Body of pancreas (tissue), 4 donors: Measurements from ENCODE around the gene TSTD2. TPM values are rescaled to one million over a fixed set of nuclear protein-coding genes. Genes with fewer than 3 reads are reported as not detected.

Source experiments
- ATAC-seq: fragments of 150-250 bp; one replicate; pipeline ENCODE4 v1.9.1; 2016
- DNase-seq, 4 donors: peaks; one replicate each; pipeline ENCODE4 v3.0.0-alpha.2; 2019
- H3K27ac ChIP-seq, 4 donors: fragments of 200-600 bp; sonication (generic); 1 replicate in 3 of 4; 2 replicates in 1 of 4; pipeline versions ENCODE4 v1.5.1 to v1.6.1; 2016 to 2019; ENCODE audit warnings: mild to moderate bottlenecking in 1 of 4, mixed read lengths in 1 of 4, moderate library complexity in 1 of 4
- H3K27me3 ChIP-seq, 2 donors: fragments of 200-600 bp; sonication (generic); one replicate each; pipeline ENCODE4 v1.6.0; 2016; ENCODE audit warnings: mild to moderate bottlenecking in 1 of 2
- H3K36me3 ChIP-seq, 2 donors: fragments of 200-600 bp; sonication (generic); replicated peaks in 1 of 2; 2 replicates each; pipeline ENCODE4 v1.5.1; 2016; ENCODE audit warnings: low read depth in 2 of 2; ENCODE audit not compliant: insufficient read depth in 1 of 2
- H3K4me1 ChIP-seq: fragments of 200-600 bp; sonication (generic); one replicate; pipeline ENCODE4 v1.6.0; 2016
- H3K4me3 ChIP-seq, 2 donors: fragments of 200-600 bp; sonication (generic); 1 replicate in 1 of 2; 2 replicates in 1 of 2; pipeline ENCODE4 v1.5.1; 2016 to 2019
- H3K9me3 ChIP-seq, 3 donors: fragments of 200-600 bp; sonication (generic); 1 replicate in 2 of 3; 2 replicates in 1 of 3; pipeline ENCODE4 v1.5.1; 2016
- POLR2A ChIP-seq, 3 donors: fragments of 450-650 bp; IDR thresholded peaks; one replicate each; pipeline ENCODE4 v1.6.1; 2016; ENCODE audit warnings: antibody characterized with exemption in 3 of 3, mild to moderate bottlenecking in 2 of 3
- WGBS, 2 donors: methylation state at CpG; one replicate each; pipeline ENCODE4 v1.1.5; 2017; 5-methylcytosine and 5-hydroxymethylcytosine counted together
- intact Hi-C: fragments of 100-400 bp; cut with DNase I; formaldehyde crosslinking; loops from one replicate; pipeline ENCODE4 v1.15.1; 2023
- total RNA-seq, 2 donors: library from RNA; depleted of rRNA; stranded (reverse); fragments of >200 nt; gene quantifications; one replicate each; pipeline ENCODE4 v1.1.0, GENCODE V29; 2016
- TF ChIP-seq, protein P1 (sequence below), 7 experiments: fragments of 450-650 bp in 4 of 7; fragments of 200-600 bp in 3 of 7; sonication (generic) in 3 of 7; IDR thresholded peaks; one replicate each; pipeline ENCODE4 v1.5.1; 2016 to 2019; ENCODE audit warnings: antibody characterized with exemption in 7 of 7

TSTD2 gene
- total RNA-seq, 2 donors from 2014 or later: 10.9 to 16.6 TPM

DNA sequence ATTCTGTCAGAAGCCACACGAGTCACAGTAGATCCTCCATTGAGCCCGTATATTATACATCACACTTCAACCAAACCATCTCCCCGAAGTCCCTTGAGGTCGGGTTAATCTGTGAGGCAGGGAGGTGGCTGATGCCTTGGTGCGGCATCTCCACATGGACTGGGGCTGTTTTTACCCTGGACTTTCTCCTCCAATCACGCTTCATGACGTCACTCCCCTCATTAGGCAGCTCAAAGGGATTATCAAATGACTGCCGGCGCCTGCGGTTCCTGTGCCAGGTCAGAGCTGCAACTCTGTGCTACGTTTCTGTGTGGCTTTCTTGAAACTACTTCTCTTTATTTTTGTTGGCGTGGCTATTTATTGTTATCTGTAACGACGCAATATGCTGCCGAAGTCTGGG is 78.0 kb downstream of the TSTD2 start:
- Histone ChIP-seq H3K27me3 (no peaks in the 10 kb centered on the region), H3K27ac (no peak overlapping the region)
- WGBS, 2 donors: 79 to 81% methylated on average over 15 of the region's 15 CpGs

DNA sequence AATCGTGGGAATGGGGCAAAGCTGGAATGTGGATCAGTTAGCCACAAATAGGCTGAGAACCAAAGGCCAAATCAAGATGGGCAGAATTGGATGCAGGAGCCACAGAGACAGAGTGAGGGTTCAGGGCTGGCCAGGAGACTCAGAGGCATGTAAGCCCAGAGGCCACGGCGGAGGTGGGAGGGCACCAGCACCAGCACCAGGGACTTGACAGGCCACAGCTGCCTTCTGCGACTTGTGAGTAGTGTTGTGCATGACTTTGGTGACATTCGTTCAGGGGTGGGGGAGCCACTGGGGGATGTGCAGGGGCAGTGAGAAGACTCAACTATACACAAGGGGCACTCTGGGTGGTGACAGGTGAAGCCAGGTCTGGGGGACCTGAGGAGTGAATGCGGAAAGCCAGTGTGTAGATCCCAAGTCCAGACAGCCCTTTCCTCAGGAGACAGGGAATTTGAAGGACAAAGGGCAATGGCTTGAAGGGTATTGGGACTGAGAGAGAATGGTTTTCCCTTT is 78.5 kb downstream of the TSTD2 start:
- Histone ChIP-seq H3K36me3 (no peaks in the 10 kb centered on the region), H3K27me3 (no peaks in the 10 kb centered on the region), H3K9me3 (no peaks in the 10 kb centered on the region), H3K4me1 (peaks cover 28% of the 10 kb centered on the region), H3K4me3 (no peak overlapping the region), H3K27ac (no peak overlapping the region)
- no peak for TF ChIP-seq POLR2A (IDR thresholded peaks at IDR 0.05)
- TF ChIP-seq, protein P1, sequence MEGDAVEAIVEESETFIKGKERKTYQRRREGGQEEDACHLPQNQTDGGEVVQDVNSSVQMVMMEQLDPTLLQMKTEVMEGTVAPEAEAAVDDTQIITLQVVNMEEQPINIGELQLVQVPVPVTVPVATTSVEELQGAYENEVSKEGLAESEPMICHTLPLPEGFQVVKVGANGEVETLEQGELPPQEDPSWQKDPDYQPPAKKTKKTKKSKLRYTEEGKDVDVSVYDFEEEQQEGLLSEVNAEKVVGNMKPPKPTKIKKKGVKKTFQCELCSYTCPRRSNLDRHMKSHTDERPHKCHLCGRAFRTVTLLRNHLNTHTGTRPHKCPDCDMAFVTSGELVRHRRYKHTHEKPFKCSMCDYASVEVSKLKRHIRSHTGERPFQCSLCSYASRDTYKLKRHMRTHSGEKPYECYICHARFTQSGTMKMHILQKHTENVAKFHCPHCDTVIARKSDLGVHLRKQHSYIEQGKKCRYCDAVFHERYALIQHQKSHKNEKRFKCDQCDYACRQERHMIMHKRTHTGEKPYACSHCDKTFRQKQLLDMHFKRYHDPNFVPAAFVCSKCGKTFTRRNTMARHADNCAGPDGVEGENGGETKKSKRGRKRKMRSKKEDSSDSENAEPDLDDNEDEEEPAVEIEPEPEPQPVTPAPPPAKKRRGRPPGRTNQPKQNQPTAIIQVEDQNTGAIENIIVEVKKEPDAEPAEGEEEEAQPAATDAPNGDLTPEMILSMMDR (IDR thresholded peaks at IDR 0.05): no peak
- intact Hi-C loops: no loop called here
- DNase-seq: no peak
- ATAC-seq: no peak
- 89 to 96% methylated on average over 6 of the region's 6 CpGs for WGBS, 2 donors

More for the DNA sequence above, 78.0 kb downstream of the TSTD2 start:
- TF ChIP-seq POLR2A (IDR thresholded peaks at IDR 0.05): no peak
- TF ChIP-seq, protein P1 (IDR thresholded peaks at IDR 0.05): no peak
- Histone ChIP-seq H3K4me1 (peaks cover 28% of the 10 kb centered on the region), H3K4me3 (no peak overlapping the region), H3K36me3 (no peaks in the 10 kb centered on the region), H3K9me3 (no peaks in the 10 kb centered on the region)
- DNase-seq (no peak), ATAC-seq (no peak)
- intact Hi-C loops: no loop called here

DNA sequence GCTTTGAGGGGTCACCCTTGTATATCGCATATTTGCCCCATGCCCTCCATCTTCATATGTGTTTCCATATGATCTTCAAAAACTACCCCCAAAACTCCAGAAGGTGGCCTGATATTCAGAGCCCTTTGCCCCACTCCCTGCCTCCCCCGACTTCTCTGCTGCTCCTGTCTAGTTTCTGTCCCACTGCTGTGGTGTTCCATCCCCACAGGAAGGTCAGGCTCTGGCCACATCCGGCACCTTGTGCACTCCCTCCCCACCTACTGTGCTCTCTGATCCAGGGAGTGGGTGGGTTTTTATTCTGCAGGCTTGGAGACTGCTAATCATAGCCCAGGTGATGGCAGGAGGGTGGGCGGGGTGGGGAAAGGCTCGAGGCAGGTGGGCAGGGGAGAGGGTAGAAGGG is 79.3 kb downstream of the TSTD2 start:
- Histone ChIP-seq H3K36me3 (no peaks in the 10 kb centered on the region), H3K27me3 (no peaks in the 10 kb centered on the region), H3K4me1 (peaks cover 28% of the 10 kb centered on the region), H3K9me3 (no peaks in the 10 kb centered on the region), H3K4me3 (no peak overlapping the region), H3K27ac (no peak overlapping the region)
- WGBS, 2 donors: 83 to 89% methylated on average over 5 of the region's 5 CpGs
- no peak for DNase-seq
- intact Hi-C loops: no loop called here
- ATAC-seq: no peak
- TF ChIP-seq POLR2A (IDR thresholded peaks at IDR 0.05): no peak
- TF ChIP-seq, protein P1 (IDR thresholded peaks at IDR 0.05): no peak

DNA sequence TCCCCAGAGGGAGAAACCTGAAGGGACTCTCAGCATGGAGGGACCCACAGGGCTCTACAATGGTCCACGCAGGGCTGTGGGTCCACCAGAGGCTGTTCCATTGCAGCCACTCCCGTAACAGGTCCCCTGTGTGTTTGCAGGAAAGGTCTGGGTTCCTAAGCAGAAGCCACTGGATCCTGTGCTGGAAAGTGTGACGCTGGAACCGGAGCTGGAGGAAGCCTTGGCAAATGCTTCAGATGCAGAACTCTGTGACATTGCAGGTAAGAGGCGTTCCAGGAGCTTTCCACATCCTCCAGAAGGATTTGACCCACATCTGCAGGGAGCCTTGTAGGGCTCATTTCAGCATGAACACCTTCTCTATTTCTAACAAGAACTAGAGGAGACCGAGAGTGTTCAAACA is 80.0 kb downstream of the TSTD2 start:
- TF ChIP-seq, protein P1 (IDR thresholded peaks at IDR 0.05): no peak
- no peak for TF ChIP-seq POLR2A (IDR thresholded peaks at IDR 0.05)
- H3K27me3 ChIP-seq: no peaks in the 10 kb centered on the region
- H3K4me1 ChIP-seq: peaks cover 22% of the 10 kb centered on the region
- no peaks in the 10 kb centered on the region for H3K36me3 ChIP-seq
- intact Hi-C loops: no loop called here
- H3K4me3 ChIP-seq: no peak overlapping the region
- 88 to 89% methylated on average over 6 of the region's 6 CpGs for WGBS, 2 donors
- no peak for DNase-seq
- H3K27ac ChIP-seq: no peak overlapping the region
- no peak for ATAC-seq
- no peaks in the 10 kb centered on the region for H3K9me3 ChIP-seq

DNA sequence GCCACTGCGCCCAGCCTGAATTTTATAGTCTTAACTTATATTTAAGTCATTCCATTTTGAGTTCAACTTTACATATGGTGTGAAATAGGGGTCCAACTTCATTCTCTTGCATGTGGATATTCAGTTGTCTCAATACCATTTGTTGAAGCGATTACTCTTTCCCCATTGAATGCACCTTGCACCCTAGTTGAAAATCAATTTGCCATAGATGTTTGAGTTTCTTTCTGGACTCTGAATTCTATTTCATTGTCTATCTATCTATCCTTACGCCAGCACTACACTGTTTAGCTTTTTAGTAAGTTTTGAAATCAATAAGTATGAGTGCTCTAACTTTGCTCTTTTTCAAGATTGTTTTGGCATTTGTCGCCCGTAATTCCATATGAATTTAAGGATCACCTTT is 81.9 kb downstream of the TSTD2 start:
- Histone ChIP-seq H3K27me3 (no peaks in the 10 kb centered on the region), H3K4me3 (no peak overlapping the region), H3K9me3 (no peaks in the 10 kb centered on the region), H3K4me1 (peaks cover 4% of the 10 kb centered on the region), H3K27ac (no peak overlapping the region), H3K36me3 (no peaks in the 10 kb centered on the region)
- intact Hi-C loops: no loop called here
- ATAC-seq (no peak), DNase-seq (no peak)
- 92 to 94% methylated on average over 5 of the region's 5 CpGs for WGBS, 2 donors
- no peak for TF ChIP-seq POLR2A (IDR thresholded peaks at IDR 0.05)
- TF ChIP-seq, protein P1 (IDR thresholded peaks at IDR 0.05): no peak
